ENCODE data around the gene NFE2L2.

GRCh38 chr2:177239932-177240630 is 24.4 kb downstream of the NFE2L2 start:
- TF ChIP-seq USF1 (CRISPR knock-in tag; IDR thresholded peaks at IDR 0.05): no peak
- no peak for TF ChIP-seq ATF1 (CRISPR knock-in tag; IDR thresholded peaks at IDR 0.05)
- no peak for TF ChIP-seq CREM (CRISPR knock-in tag; IDR thresholded peaks at IDR 0.05)
- no peak for TF ChIP-seq PREB (CRISPR knock-in tag; IDR thresholded peaks at IDR 0.05; ENCODE audit: borderline replicate concordance)
- no peak for TF ChIP-seq GTF2I (CRISPR knock-in tag; conservative IDR thresholded peaks at IDR 0.05)
- TF ChIP-seq CTCF (IDR thresholded peaks at IDR 0.05): no peak
- no peak for TF ChIP-seq JUN (CRISPR knock-in tag; IDR thresholded peaks at IDR 0.05)
- TF ChIP-seq SP1 (CRISPR knock-in tag; conservative IDR thresholded peaks at IDR 0.05): no peak
- TF ChIP-seq CREB1 (CRISPR knock-in tag; IDR thresholded peaks at IDR 0.05): no peak
- no peak for TF ChIP-seq CDX4 (CRISPR knock-in tag; IDR thresholded peaks at IDR 0.05; ENCODE audit: borderline replicate concordance)
- TF ChIP-seq ATF2 (CRISPR knock-in tag; IDR thresholded peaks at IDR 0.05; ENCODE audit: borderline replicate concordance, low read depth): no peak
